ENCODE results near the gene CASKIN2.
"Not testable (repeated sequence)": the region's sequence is repeated elsewhere in the genome, so short reads cannot be mapped to it uniquely, and the experiment has no call there.

Gene CASKIN2

GRCh38 chr17:75486151-75486550, 29.2 kb downstream of the CASKIN2 start:
- DNase-seq, result no peak

GRCh38 chr17:75485688-75486087, 29.6 kb downstream of the CASKIN2 start:
- DNase-seq, result no peak

- no peak for DNase-seq
Measured at GRCh38 chr17:75482098-75482942, 33.0 kb downstream of the CASKIN2 start.

GRCh38 chr17:75481194-75482068, 33.9 kb downstream of the CASKIN2 start:
- no peak for DNase-seq

- DNase-seq, result no peak
Measured at GRCh38 chr17:75480281-75480680, 35.1 kb downstream of the CASKIN2 start.

GRCh38 chr17:75478508-75478907, 36.8 kb downstream of the CASKIN2 start:
- no peak for DNase-seq

GRCh38 chr17:75477490-75477862, 37.9 kb downstream of the CASKIN2 start:
- not testable (repeated sequence) for DNase-seq

- no peak for DNase-seq
Measured at GRCh38 chr17:75476752-75477489, 38.4 kb downstream of the CASKIN2 start.

GRCh38 chr17:75476271-75476671, 39.1 kb downstream of the CASKIN2 start:
- DNase-seq, result no peak

GRCh38 chr17:75475851-75476250, 39.5 kb downstream of the CASKIN2 start:
- no peak for DNase-seq

GRCh38 chr17:75475144-75475835, 40.0 kb downstream of the CASKIN2 start:
- no peak for DNase-seq

GRCh38 chr17:75474736-75475135, 40.6 kb downstream of the CASKIN2 start:
- no peak for DNase-seq

GRCh38 chr17:75473246-75473645, 42.1 kb downstream of the CASKIN2 start:
- DNase-seq, result no peak

GRCh38 chr17:75472119-75472518, 43.2 kb downstream of the CASKIN2 start:
- no peak for DNase-seq

- DNase-seq, result no peak
Measured at GRCh38 chr17:75471207-75471606, 44.1 kb downstream of the CASKIN2 start.

- DNase-seq, result no peak
Measured at GRCh38 chr17:75468779-75469373, 46.5 kb downstream of the CASKIN2 start.

- DNase-seq, result no peak
Measured at GRCh38 chr17:75468291-75468754, 47.0 kb downstream of the CASKIN2 start.

- DNase-seq, result no peak
Measured at GRCh38 chr17:75465039-75465438, 50.3 kb downstream of the CASKIN2 start.

GRCh38 chr17:75463603-75464002, 51.7 kb downstream of the CASKIN2 start:
- DNase-seq, result no peak

- no peak for DNase-seq
Measured at GRCh38 chr17:75460295-75460694, 55.0 kb downstream of the CASKIN2 start.

GRCh38 chr17:75459590-75460267, 55.6 kb downstream of the CASKIN2 start:
- DNase-seq, result no peak

- no peak for DNase-seq
Measured at GRCh38 chr17:75459246-75459589, 56.1 kb downstream of the CASKIN2 start.
